Thyroid gland (tissue), 4 donors: ENCODE data around the gene VRK1. TPM values are rescaled to one million over a fixed set of nuclear protein-coding genes. Genes with fewer than 3 reads are reported as not detected.
"Not testable (repeated sequence)": the region's sequence is repeated elsewhere in the genome, so short reads cannot be mapped to it uniquely, and the experiment has no call there.

Experiments
- DNase-seq, 2 donors: peaks; one replicate each; pipeline ENCODE4 v3.0.0-alpha.2; 2019
- H3K27ac ChIP-seq, 3 donors: fragments of 200-600 bp; sonication (generic); 1 replicate in 2 of 3; 2 replicates in 1 of 3; pipeline ENCODE4 v1.5.1; 2016 to 2019; ENCODE audit warnings: mild to moderate bottlenecking in 1 of 3, moderate library complexity in 1 of 3
- H3K27me3 ChIP-seq: fragments of 200-600 bp; sonication (generic); one replicate; pipeline ENCODE4 v1.5.1; 2019
- H3K36me3 ChIP-seq, 2 donors: fragments of 200-600 bp; sonication (generic); one replicate each; pipeline ENCODE4 v1.5.1; 2016 to 2019
- H3K4me1 ChIP-seq, 2 donors: fragments of 200-600 bp; sonication (generic); one replicate each; pipeline ENCODE4 v1.5.1; 2017 to 2019
- H3K4me3 ChIP-seq, 3 donors: fragments of 200-600 bp; sonication (generic); replicated peaks in 1 of 3; 1 replicate in 2 of 3; 2 replicates in 1 of 3; pipeline ENCODE4 v1.5.1; 2016; ENCODE audit warnings: mild to moderate bottlenecking in 1 of 3
- H3K9me3 ChIP-seq: fragments of 200-600 bp; sonication (generic); one replicate; pipeline ENCODE4 v1.5.1; 2017
- POLR2A ChIP-seq, 2 donors: fragments of 450-650 bp; IDR thresholded peaks; one replicate each; pipeline ENCODE4 v1.6.1; 2017; ENCODE audit warnings: antibody characterized with exemption in 2 of 2, mild to moderate bottlenecking in 2 of 2, moderate library complexity in 1 of 2
- WGBS, 2 donors: methylation state at CpG; one replicate each; pipeline ENCODE4 v1.1.5; 2017; 5-methylcytosine and 5-hydroxymethylcytosine counted together
- intact Hi-C: fragments of 100-400 bp; cut with DNase I; formaldehyde crosslinking; loops from one replicate; pipeline ENCODE4 v1.15.1; 2023
- total RNA-seq, 4 donors: library from RNA; depleted of rRNA; stranded (reverse); fragments of >200 nt; gene quantifications; one replicate each; pipeline ENCODE4 v1.2.3, GENCODE V29; 2016
- TF ChIP-seq, protein P1 (sequence below), 6 experiments: fragments of 200-600 bp in 3 of 6; fragments of 450-650 bp in 3 of 6; sonication (generic) in 3 of 6; IDR thresholded peaks; one replicate each; pipeline ENCODE4 v1.5.1; 2016 to 2019; ENCODE audit warnings: antibody characterized with exemption in 6 of 6, mild to moderate bottlenecking in 2 of 6, inconsistent platforms in 1 of 6, moderate library complexity in 1 of 6

Gene VRK1
- total RNA-seq, 4 donors from 2014 or later, result 10.1 to 44.4 (median 14.2) TPM

DNA sequence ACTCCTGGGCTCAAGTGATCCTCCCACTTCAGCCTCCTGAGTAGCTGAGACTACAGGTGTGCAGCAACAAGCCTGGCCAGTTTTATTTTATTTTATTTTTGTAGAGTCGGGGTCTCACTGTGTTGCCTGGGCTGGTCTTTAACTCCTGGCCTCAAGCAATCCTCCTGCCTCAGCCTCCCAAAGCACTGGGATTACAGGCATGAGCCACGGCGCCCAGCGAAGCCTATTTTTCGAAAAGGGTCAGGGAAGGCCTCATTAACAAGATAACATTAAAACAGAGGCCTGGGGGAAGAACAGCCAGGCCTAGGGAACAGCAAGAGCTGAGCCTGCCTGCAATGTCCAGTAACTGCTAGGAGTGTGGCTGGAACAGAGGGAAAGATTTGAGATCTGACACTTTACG lies 36.1 kb upstream of the VRK1 start:
- no peaks in the 10 kb centered on the region for H3K27me3 ChIP-seq
- intact Hi-C loops, result no loop called here
- 90% methylated on average over 6 of the region's 6 CpGs for WGBS, 2 donors
- no peaks in the 10 kb centered on the region for H3K9me3 ChIP-seq
- DNase-seq, result no peak
- H3K4me3 ChIP-seq, result no peak overlapping the region
- no peak for TF ChIP-seq POLR2A (IDR thresholded peaks at IDR 0.05)
- TF ChIP-seq, protein P1, sequence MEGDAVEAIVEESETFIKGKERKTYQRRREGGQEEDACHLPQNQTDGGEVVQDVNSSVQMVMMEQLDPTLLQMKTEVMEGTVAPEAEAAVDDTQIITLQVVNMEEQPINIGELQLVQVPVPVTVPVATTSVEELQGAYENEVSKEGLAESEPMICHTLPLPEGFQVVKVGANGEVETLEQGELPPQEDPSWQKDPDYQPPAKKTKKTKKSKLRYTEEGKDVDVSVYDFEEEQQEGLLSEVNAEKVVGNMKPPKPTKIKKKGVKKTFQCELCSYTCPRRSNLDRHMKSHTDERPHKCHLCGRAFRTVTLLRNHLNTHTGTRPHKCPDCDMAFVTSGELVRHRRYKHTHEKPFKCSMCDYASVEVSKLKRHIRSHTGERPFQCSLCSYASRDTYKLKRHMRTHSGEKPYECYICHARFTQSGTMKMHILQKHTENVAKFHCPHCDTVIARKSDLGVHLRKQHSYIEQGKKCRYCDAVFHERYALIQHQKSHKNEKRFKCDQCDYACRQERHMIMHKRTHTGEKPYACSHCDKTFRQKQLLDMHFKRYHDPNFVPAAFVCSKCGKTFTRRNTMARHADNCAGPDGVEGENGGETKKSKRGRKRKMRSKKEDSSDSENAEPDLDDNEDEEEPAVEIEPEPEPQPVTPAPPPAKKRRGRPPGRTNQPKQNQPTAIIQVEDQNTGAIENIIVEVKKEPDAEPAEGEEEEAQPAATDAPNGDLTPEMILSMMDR (IDR thresholded peaks at IDR 0.05), result no peak
- no peak overlapping the region for H3K27ac ChIP-seq
- H3K4me1 ChIP-seq, result no peaks in the 10 kb centered on the region
- no peaks in the 10 kb centered on the region for H3K36me3 ChIP-seq

DNA sequence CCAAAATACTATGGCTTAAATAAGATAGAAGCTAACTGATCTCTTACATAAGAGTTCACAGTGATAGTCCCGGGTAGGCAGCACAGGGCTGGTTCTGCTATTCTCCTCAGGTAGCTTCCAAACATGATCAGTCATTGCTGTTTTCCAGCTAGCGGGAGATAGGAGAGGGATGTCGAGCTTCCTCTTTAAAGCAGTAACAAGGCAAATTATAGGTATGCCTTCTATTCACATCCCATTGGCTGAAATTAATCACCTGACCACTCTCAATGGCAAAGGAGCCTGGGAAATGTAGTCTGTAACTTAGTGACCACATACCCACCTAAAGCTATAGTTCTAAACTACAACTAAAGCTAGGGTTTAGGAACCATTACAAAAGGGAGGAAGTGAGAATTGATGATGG lies 34.5 kb upstream of the VRK1 start:
- intact Hi-C loops, result no loop called here
- no peaks in the 10 kb centered on the region for H3K27me3 ChIP-seq
- H3K4me1 ChIP-seq, result no peaks in the 10 kb centered on the region
- H3K4me3 ChIP-seq, result no peak overlapping the region
- H3K36me3 ChIP-seq, result no peaks in the 10 kb centered on the region
- no peak overlapping the region for H3K27ac ChIP-seq
- no peak for DNase-seq
- 5 to 8% methylated on average over 3 of the region's 3 CpGs for WGBS, 2 donors
- TF ChIP-seq, protein P1 (IDR thresholded peaks at IDR 0.05), result no peak
- TF ChIP-seq POLR2A (IDR thresholded peaks at IDR 0.05), result no peak
- no peaks in the 10 kb centered on the region for H3K9me3 ChIP-seq

DNA sequence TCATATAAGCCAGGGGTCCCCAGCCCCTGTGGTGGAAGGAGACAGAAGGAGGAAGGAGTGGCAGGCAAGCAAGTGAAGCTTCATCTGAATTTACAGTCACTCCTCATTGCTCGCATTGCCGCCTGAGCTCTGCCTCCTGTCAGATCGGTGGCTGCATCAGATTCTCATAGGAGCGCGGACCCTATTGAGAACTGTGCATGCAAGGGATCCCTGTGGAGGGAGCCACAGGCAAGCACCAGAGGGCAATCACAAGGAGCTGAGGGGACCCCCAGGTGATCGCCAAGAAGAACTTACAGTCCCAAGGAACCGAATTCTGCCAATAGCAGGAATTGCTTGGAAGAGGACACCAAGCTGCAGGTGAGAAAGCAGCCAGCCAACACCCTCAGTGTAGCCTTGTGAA lies 33.2 kb upstream of the VRK1 start:
- H3K27me3 ChIP-seq, result no peaks in the 10 kb centered on the region
- no peak for DNase-seq
- no peak overlapping the region for H3K4me3 ChIP-seq
- H3K27ac ChIP-seq, result no peak overlapping the region
- TF ChIP-seq POLR2A (IDR thresholded peaks at IDR 0.05), result no peak
- TF ChIP-seq, protein P1 (IDR thresholded peaks at IDR 0.05), result no peak
- intact Hi-C loops, result no loop called here
- WGBS, 2 donors, result 77 to 84% methylated on average over 5 to 7 of the region's 7 CpGs
- no peaks in the 10 kb centered on the region for H3K9me3 ChIP-seq
- H3K4me1 ChIP-seq, result no peaks in the 10 kb centered on the region
- H3K36me3 ChIP-seq, result no peaks in the 10 kb centered on the region

DNA sequence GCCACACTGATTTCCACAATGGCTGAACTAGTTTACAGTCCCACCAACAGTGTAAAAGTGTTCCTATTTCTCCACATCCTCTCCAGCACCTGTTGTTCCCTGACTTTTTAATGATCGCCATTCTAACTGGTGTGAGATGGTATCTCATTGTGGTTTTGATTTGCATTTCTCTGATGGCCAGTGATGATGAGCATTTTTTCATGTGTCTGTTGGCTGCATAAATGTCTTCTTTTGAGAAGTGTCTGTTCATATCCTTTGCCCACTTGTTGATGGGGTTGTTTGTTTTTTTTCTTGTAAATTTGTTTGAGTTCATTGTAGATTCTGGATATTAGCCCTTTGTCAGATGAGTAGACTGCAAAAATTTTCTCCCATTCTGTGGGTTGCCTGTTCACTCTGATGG lies 32.0 kb upstream of the VRK1 start:
- H3K36me3 ChIP-seq, intact Hi-C loops, H3K9me3 ChIP-seq, H3K4me1 ChIP-seq, H3K27ac ChIP-seq, H3K27me3 ChIP-seq, H3K4me3 ChIP-seq, DNase-seq: not testable (repeated sequence)
- 86 to 100% methylated on average over 1 of the region's 1 CpG for WGBS, 2 donors

DNA sequence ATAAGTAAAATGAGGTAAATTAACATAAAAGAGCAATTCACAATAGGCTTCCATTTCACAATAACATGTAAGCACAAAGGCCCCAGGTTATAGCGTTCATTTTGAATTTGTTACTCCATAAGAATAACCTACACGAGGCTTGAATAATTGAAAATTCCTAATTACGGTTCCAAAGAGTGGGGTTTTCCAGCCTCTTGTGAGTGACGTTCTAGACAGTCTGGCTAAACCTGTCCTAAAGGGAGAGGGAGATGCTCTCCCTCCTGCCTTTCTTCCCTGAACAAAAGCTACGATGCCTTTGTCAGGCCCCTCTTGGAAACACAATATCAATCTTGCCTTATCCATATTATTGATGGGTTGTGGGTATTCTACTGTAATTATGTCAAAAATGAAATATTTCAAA lies 24.3 kb upstream of the VRK1 start:
- Histone ChIP-seq H3K27ac (no peak overlapping the region), H3K27me3 (no peaks in the 10 kb centered on the region), H3K9me3 (no peaks in the 10 kb centered on the region), H3K4me3 (no peak overlapping the region), H3K4me1 (no peaks in the 10 kb centered on the region), H3K36me3 (no peaks in the 10 kb centered on the region)
- intact Hi-C loops, result no loop called here
- 78 to 80% methylated on average over 5 of the region's 5 CpGs for WGBS, 2 donors
- DNase-seq, result no peak
- TF ChIP-seq POLR2A (IDR thresholded peaks at IDR 0.05), result no peak
- TF ChIP-seq, protein P1 (IDR thresholded peaks at IDR 0.05), result no peak

DNA sequence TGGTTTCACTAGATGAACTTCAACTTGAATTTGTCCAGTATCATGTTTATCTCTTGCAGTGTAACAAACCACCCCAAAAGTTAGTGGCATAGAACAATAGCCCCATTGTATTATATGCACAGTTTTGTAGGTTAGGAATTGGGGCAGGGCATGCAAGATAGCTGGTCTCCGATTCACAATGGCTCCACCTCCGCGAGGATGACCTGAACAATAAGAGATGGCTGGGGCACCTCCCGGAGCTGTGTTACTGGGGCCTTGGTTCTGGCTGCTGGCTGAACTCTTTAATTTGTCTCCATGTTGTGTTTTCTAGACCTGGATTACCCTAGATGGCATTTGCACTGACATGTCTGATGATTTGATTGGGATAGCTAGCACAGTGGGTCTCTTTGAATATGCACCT lies 20.4 kb upstream of the VRK1 start:
- 86 to 91% methylated on average over 4 of the region's 4 CpGs for WGBS, 2 donors
- Histone ChIP-seq H3K36me3 (no peaks in the 10 kb centered on the region), H3K4me1 (no peaks in the 10 kb centered on the region), H3K27me3 (no peaks in the 10 kb centered on the region), H3K27ac (no peak overlapping the region), H3K9me3 (no peaks in the 10 kb centered on the region), H3K4me3 (no peak overlapping the region)
- TF ChIP-seq POLR2A (IDR thresholded peaks at IDR 0.05), result no peak
- TF ChIP-seq, protein P1 (IDR thresholded peaks at IDR 0.05), result no peak
- no peak for DNase-seq
- intact Hi-C loops, result no loop called here
